Gastrocnemius medialis (tissue), 4 donors: ENCODE data around the gene SMURF2. TPM values are rescaled to one million over a fixed set of nuclear protein-coding genes. Genes with fewer than 3 reads are reported as not detected.
A peak's percentile ranks its signal among the peaks of the same experiment; 100 is the strongest.
"Not testable (repeated sequence)": the region's sequence is repeated elsewhere in the genome, so short reads cannot be mapped to it uniquely, and the experiment has no call there.

Source experiments
- ATAC-seq, 2 donors: fragments of 150-250 bp; one replicate each; pipeline ENCODE4 v1.9.1; 2016
- DNase-seq, 2 donors: peaks; one replicate each; pipeline ENCODE4 v3.0.0-alpha.2; 2019
- H3K27ac ChIP-seq, 4 donors: fragments of 200-600 bp; sonication (generic); 1 replicate in 1 of 4; 2 replicates in 3 of 4; pipeline ENCODE4 v1.5.1; 2016 to 2018; ENCODE audit warnings: mild to moderate bottlenecking in 2 of 4, moderate library complexity in 1 of 4
- H3K27me3 ChIP-seq, 3 donors: fragments of 200-600 bp; sonication (generic) in 2 of 3; 1 replicate in 1 of 3; 2 replicates in 2 of 3; pipeline versions ENCODE4 v1.5.1 to v1.6.0; 2016 to 2019; ENCODE audit warnings: mild to moderate bottlenecking in 1 of 3, moderate library complexity in 1 of 3
- H3K36me3 ChIP-seq, 2 donors: fragments of 200-600 bp; sonication (generic) in 1 of 2; one replicate each; pipeline ENCODE4 v1.5.1; 2017 to 2018
- H3K4me1 ChIP-seq, 2 donors: fragments of 200-600 bp; sonication (generic) in 1 of 2; one replicate each; pipeline ENCODE4 v1.5.1; 2016 to 2017; ENCODE audit warnings: mild to moderate bottlenecking in 2 of 2
- H3K4me3 ChIP-seq, 4 donors: fragments of 200-600 bp; sonication (generic) in 3 of 4; 1 replicate in 1 of 4; 2 replicates in 3 of 4; pipeline ENCODE4 v1.5.1; 2016 to 2019; ENCODE audit warnings: mild to moderate bottlenecking in 2 of 4
- H3K9me3 ChIP-seq, 3 donors: fragments of 200-600 bp; sonication (generic) in 2 of 3; 1 replicate in 1 of 3; 2 replicates in 2 of 3; pipeline ENCODE4 v1.5.1; 2016 to 2019
- CTCF ChIP-seq, 5 experiments: fragments of 450-650 bp in 3 of 5; fragments of 200-600 bp in 2 of 5; sonication (generic) in 2 of 5; IDR thresholded peaks in 4 of 5; conservative IDR thresholded peaks in 1 of 5; 1 replicate in 4 of 5; 2 replicates in 1 of 5; pipeline ENCODE4 v1.5.1; 2016 to 2019; ENCODE audit warnings: antibody characterized with exemption in 5 of 5, mild to moderate bottlenecking in 3 of 5, moderate library complexity in 3 of 5
- POLR2A ChIP-seq, 2 donors: fragments of 450-650 bp; IDR thresholded peaks; one replicate each; pipeline ENCODE4 v1.6.1; 2017; ENCODE audit warnings: antibody characterized with exemption in 2 of 2, mild to moderate bottlenecking in 2 of 2, moderate library complexity in 2 of 2
- in situ Hi-C, 4 donors: fragments of 200-750 bp; cut with MboI; loops; one replicate each; pipeline versions ENCODE4 v1.15.0 to v1.8.0; 2017; ENCODE audit warnings: low sequenced_read_pairs in 4 of 4
- intact Hi-C: fragments of 100-400 bp; cut with DNase I; formaldehyde crosslinking; loops from one replicate; pipeline ENCODE4 v1.15.1; 2023; ENCODE audit warnings: low total_unique reads
- total RNA-seq, 4 donors: library from RNA; depleted of rRNA; stranded (reverse); fragments of >200 nt; gene quantifications; one replicate each; pipeline versions ENCODE4 v1.1.0 to v1.2.3, GENCODE V29; 2016

Gene SMURF2
- total RNA-seq, 4 donors from 2014 or later, result 8.9 to 15.3 (median 11.4) TPM

DNA sequence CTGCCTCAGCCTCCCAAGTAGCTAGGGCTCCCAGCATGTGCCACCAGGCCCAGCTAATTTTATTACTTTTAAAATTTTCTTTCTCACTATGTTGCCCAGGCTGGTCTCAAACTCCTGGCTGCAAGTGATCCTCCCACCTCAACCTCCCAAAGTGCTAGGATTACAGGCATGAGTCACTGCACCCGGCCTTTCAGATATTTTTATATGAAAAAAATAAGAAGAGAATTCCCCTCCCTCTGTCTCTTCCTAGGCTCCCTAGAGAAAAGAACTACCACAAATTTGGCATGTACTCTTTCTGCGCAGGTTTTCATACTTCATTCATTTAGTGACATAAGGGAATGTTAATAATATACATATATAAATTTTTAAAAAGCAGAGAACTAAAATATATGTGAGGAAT, 21.7 kb upstream of the SMURF2 start:
- no peak overlapping the region for H3K27ac ChIP-seq
- in situ Hi-C loops, result no loop called here
- H3K27me3 ChIP-seq, result no peaks in the 10 kb centered on the region
- TF ChIP-seq POLR2A (IDR thresholded peaks at IDR 0.05), result no peak
- TF ChIP-seq CTCF (IDR thresholded peaks at IDR 0.05 in 4 of 5, conservative IDR thresholded peaks at IDR 0.05 in 1 of 5), result no peak
- intact Hi-C loops, result no loop called here
- no peaks in the 10 kb centered on the region for H3K4me1 ChIP-seq
- H3K36me3 ChIP-seq, result no peaks in the 10 kb centered on the region
- no peaks in the 10 kb centered on the region for H3K9me3 ChIP-seq
- ATAC-seq, result no peak
- DNase-seq, result no peak
- no peak overlapping the region for H3K4me3 ChIP-seq

DNA sequence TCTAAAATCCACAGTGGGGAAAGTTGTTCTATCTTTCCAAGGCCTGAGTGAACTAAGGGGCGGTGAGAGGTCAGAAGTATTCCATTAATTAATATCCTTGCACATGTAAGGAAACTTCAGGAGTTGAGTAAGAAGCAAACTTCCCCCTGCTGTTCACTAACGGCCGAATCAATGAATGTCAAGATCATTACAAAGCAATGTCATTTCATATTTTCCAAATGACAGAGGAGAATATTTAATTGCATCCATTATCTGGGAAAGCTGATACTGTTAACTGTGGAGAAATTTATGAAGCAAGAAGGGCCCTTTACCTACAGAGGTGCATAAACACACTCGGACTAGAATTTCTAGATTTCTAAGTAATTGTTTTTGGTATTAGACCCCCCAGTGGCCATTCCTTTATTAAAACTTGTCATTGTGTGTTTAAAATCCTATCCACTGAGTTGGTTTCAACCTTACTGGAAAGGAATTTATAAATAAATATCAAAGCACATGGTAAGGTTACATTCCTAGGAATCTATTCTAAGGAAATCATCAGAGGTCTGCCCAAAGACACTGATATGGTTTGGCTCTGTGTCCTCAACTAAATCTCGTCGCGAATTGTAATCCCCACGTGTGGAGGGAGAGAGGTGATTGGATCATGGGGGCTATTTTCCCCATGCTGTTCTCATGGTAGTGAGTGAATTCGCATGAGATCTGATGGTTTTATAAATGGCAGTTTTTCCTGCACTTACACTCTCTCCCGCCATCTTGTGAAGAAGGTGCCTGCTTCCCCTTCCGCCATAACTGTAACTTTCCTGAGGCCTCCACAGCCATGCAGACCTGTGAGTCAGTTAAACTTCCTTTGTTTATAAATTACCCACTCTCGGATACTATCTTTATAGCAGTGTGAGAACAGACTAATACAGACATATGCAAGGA, 20.4 kb upstream of the SMURF2 start:
- DNase-seq (no peak), ATAC-seq (no peak)
- in situ Hi-C loops, result no loop called here
- no peaks in the 10 kb centered on the region for H3K9me3 ChIP-seq
- H3K27ac ChIP-seq, result no peak overlapping the region
- TF ChIP-seq CTCF (IDR thresholded peaks at IDR 0.05 in 4 of 5, conservative IDR thresholded peaks at IDR 0.05 in 1 of 5), result no peak
- no peak for TF ChIP-seq POLR2A (IDR thresholded peaks at IDR 0.05)
- H3K27me3 ChIP-seq, result no peaks in the 10 kb centered on the region
- H3K4me1 ChIP-seq, result no peaks in the 10 kb centered on the region
- H3K4me3 ChIP-seq, result no peak overlapping the region
- no peaks in the 10 kb centered on the region for H3K36me3 ChIP-seq
- intact Hi-C loops, result no loop called here

DNA sequence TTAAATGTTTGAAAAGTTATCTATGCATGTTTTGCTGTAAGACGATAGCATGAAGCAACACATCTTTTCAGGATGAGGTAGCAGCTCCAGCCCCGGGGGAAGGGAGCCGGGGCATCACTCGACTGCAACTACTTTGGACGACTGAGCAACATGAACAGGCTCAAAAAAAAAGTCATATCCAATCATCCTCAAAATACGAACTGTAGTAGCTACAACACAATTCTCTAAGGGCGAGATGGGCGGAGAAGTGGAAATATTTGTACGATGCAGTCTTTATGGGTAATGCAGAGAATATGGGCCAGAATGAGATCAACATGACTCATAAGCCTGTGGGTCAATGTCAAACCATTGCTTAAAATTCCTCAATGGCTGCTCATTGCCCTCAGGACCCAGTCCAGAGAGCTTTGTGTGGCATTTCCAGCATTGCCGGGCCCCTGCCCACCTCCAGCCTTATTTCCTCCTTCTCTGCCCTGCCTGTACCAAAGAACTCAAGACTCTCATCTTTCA, 17.7 kb upstream of the SMURF2 start:
- peak in 1 of 2 donors; percentile 16 for ATAC-seq

DNA sequence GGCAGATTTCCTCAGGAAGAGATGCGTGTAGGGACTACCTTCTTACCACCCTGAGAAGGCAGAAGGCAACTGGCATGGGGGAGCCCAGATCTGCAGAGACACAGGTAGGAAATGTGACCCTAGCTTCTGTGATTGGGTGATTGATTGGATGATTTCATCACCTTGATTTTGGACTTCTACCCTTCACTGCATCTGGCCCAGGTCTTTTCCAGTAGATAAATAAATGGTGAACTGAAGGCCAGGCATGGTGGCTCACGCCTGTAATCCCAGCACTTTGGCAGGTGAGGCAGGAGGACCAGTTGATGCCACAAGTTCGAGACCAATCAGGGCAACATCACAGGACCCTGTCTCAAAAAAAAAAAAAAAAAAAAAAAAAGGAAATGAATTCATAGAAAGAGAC, 14.7 kb upstream of the SMURF2 start:
- Histone ChIP-seq H3K27ac (no peak overlapping the region), H3K36me3 (no peaks in the 10 kb centered on the region), H3K4me1 (no peaks in the 10 kb centered on the region), H3K9me3 (no peaks in the 10 kb centered on the region), H3K27me3 (no peaks in the 10 kb centered on the region), H3K4me3 (no peak overlapping the region)
- TF ChIP-seq POLR2A (IDR thresholded peaks at IDR 0.05) (no peak), CTCF (IDR thresholded peaks at IDR 0.05 in 4 of 5, conservative IDR thresholded peaks at IDR 0.05 in 1 of 5) (no peak)
- DNase-seq (no peak), ATAC-seq (no peak)
- in situ Hi-C loops, result no loop called here
- intact Hi-C loops, result no loop called here

More for the DNA sequence above, 17.7 kb upstream of the SMURF2 start:
- H3K4me1 ChIP-seq, result no peaks in the 10 kb centered on the region
- intact Hi-C loops, result no loop called here
- in situ Hi-C loops, result no loop called here
- TF ChIP-seq POLR2A (IDR thresholded peaks at IDR 0.05), result no peak
- TF ChIP-seq CTCF (IDR thresholded peaks at IDR 0.05 in 4 of 5, conservative IDR thresholded peaks at IDR 0.05 in 1 of 5), result no peak
- no peak overlapping the region for H3K4me3 ChIP-seq
- H3K36me3 ChIP-seq, result no peaks in the 10 kb centered on the region
- H3K27me3 ChIP-seq, result no peaks in the 10 kb centered on the region
- no peak for DNase-seq
- no peak overlapping the region for H3K27ac ChIP-seq
- no peaks in the 10 kb centered on the region for H3K9me3 ChIP-seq

GRCh38 chr17:64670843-64671590, 8.9 kb upstream of the SMURF2 start:
- H3K9me3 ChIP-seq, intact Hi-C loops, DNase-seq, H3K27me3 ChIP-seq, H3K4me3 ChIP-seq, H3K36me3 ChIP-seq, H3K27ac ChIP-seq, in situ Hi-C loops, ATAC-seq, H3K4me1 ChIP-seq: not testable (repeated sequence)

DNA sequence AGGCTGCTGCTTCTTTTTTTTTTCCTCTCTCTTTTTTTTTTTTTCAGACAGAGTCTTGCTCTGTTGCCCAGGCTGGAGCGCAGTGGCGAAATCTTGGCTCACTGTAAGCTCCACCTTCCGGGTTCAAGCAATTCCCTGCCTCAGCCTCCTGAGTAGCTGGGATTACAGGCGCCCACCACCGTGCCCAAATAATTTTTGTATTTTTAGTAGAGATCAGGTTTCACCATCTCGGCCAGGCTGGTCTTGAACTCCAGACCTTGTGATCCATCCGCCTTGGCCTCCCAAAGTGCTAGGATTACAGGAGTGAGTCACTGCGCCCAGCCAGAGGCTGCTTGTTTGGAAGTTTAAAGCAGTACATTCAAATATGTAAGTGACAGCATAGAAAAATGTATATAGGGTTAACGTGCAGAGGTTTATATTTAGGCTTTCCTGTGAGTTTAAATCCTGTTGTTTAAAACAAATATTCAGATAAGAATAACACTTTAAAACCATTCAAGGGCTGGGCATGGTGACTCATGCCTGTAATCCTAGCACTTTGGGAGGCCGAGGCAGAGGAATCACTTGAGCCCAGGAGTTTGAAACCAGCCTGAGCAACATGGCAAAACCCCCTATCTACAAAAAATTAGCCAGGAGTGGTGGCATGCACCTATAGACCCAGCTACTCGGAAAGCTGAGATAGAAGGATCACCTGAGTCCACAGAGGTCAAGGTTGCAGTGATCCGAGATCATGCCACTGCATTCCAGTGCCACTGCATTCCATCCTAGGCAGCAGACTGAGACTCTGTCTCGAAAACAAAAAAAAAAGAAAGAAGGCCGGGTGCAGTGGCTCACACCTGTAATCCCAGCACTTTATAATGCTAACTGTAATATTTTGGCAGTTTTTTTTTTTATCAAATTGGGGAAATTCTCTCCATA, 6.0 kb upstream of the SMURF2 start:
- H3K4me3 ChIP-seq, in situ Hi-C loops, DNase-seq, H3K27me3 ChIP-seq, H3K9me3 ChIP-seq, H3K4me1 ChIP-seq, ATAC-seq, H3K27ac ChIP-seq, intact Hi-C loops, H3K36me3 ChIP-seq: not testable (repeated sequence)
